Measurements from ENCODE around the gene KSR1.
"Not testable (repeated sequence)": the region's sequence is repeated elsewhere in the genome, so short reads cannot be mapped to it uniquely, and the experiment has no call there.

Gene KSR1

DNA sequence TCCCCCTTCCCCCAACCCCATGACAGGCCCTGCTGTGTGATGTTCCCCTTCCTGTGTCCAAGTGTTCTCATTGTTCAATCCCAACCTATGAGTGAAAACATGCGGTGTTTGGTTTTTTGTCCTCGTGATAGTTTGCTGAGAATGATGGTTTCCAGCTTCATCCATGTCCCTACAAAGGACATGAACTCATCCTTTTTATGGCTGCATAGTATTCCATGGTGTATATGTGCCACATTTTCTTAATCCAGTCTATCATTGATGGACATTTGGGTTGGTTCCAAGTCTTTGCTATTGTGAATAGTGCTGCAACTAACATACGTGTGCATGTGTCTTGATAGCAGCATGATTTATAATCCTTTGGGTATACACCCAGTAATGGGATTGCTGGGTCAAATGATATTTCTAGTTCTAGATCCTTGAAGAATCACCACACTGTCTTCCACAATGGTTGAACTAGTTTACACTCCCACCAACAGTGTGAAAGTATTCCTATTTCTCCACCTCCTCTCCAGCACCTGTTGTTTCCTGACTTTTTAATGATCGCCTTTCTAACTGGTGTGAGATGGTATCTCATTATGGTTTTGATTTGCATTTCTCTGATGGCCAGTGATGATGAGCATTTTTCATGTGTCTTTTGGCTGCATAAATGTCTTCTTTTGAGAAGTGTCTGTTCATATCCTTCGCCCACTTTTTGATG, 28.9 kb upstream of the KSR1 start:
- DNase-seq (ENCODE audit: low read depth), result not testable (repeated sequence)

DNA sequence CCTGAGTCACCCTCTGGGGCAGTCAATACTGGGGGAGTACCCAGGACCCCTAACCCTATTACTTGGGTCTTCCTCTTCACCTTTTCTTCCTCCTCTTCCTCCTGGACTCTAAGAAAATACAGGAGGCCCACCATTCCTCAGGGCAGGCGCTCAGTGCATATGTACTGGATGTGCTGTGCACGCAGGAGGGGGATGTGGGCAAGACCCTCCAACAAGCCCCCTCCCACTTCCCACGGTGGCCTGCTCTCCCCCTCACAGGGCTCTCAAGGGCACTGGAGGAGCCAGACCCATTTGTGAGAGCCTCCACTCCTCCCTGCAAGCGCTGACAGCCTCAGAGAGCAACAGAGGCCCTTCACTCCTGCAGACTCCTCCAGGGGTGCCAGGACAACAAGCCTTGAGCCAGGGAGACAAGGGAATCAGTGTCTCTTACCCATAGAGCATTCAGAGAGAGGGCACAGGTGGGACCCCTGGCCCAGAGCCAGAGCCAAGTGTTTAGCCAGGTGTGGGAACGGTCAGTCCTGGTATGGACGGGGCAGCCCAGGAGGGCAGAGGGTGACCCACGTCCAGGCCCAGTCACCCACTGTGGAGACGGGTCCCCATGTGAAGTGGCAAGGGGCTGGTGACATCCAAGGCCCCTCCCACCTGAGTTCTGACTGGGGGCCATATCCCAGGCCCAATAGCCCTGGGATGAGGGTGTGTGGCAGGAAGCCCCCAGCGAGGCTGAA, 27.3 kb upstream of the KSR1 start:
- no peak for DNase-seq (ENCODE audit: low read depth)

DNA sequence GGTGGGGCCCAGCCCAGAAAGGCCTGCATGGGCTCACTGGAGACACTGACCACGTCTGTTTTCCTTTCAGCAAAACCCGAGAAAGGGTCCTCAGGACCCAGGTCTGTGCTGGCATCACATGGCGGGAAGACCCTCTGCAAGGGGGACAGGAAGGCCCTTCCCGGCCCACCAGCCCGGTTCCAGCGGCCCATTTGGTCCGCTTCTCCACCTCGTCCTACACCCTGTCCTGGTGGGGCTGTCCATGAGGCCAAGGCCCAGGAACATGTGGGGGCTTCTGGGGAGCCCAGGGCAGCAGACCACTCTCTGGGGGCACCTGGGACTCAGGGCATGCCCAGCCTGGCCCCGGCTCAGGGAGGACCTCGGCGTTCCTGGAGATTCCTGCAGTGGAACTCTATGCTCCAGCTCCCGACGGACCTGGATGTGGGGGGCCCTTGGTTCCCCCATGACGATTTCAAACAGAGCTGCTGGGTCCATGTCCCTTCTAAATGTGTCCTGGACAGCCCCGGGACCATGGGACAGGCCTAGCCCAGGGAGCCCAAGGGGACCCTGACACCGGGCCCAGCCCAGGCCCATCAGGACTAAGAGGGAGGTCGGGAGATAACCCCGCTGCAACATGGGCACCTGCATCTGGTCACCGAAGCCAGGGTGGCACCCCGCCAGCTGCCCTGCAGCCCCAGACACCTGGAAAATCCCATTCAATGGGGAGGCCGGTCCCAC, 26.4 kb upstream of the KSR1 start:
- no peak for DNase-seq (ENCODE audit: low read depth)

DNA sequence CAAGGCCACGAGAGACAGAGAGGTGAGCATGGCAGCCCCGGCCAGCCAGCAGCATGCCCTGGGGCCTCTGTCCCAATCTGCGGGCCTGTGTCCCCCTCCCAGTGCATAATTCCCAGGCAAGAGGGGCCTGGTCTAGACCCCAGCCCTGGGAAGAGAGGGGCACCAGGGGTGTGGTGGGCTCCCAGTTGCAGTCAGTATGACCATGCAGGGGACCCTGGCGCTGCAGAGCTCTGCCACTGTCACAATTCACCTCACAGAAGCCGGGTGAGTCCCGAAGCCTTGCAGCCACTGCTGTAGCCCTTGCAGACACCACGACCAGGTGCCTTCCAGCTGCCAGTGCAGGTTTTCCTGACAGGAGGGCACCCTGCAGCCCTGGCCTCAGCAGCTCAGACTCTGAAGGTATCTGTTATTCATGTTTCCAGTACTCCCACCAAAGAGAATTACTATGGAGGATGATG, 25.8 kb upstream of the KSR1 start:
- no peak for DNase-seq (ENCODE audit: low read depth)

DNA sequence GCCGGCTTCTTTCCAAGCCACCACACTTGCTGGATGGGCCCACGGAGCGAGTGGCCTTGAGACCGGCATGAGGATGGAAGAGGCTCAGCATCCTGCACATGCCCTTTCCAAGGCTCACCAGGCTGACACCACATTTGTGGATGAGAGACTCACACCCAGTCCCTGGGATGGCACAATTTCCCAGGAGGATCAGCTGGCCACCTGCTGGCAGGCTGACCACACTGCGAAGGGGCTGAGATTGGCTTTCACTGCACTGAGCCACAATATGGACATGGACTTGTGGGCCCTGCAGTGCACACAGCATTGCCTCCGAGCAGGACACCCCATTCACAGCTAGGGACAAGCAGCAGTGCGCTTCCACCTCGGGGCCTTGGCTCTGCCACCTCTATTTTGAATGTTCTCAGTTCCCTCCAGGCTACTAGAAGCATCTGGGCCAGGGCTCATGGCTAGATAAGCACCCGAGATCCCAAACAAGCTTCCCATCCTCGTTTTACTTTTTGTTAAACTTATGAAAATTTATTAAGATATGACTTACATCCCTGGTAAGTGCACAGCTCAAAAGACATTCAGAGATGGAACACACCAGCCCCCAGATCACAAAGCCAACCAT, 25.3 kb upstream of the KSR1 start:
- no peak for DNase-seq (ENCODE audit: low read depth)

DNA sequence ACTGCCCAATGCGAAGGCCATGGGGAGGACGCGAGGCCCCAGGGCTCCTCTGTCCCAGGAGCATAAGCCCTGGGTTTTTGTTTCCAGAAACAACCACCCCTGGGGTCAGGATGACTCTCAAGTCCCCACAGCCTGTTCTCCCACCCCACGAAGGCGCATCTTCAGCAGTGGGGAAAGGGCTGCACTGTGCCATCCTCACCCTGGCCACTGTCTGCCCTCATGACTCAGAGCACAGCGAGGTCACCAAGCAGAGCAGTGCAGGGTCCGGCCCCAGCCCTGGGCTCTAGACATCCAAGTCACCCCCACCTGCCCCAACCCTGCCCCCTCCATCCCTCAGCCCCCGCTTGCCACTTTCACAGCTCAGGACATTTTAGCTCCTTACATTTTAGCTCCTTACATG, 22.7 kb upstream of the KSR1 start:
- DNase-seq (ENCODE audit: low read depth), result no peak

DNA sequence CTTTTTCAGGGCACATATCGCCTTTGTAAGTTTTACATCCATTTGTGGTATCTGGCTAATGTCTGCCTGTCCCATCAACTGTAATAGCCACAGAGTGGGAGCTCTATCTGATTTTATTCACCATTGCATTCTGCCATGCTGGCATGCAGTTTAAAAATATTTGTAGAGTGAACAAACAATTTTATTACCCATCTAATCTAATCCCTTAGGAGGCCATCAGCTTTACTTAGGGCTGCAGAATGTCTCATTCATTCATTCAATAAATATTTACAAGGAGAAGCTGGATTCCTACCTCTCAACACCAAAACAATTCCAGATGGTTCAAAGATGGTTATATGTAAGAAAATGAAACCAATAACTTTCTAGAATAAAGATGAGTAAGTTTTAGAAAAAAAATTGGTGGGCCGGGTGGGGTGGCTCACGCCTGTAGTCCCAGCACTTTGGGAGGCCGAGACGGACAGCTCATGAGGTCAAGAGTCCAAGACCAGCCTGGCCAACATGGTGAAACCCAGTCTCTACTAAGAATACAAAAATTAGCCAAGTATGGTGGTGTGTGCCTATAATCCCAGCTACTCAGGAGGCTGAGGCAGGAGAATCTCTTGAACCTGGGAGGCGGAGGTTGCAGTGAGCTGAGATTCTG, 20.7 kb upstream of the KSR1 start:
- not testable (repeated sequence) for DNase-seq (ENCODE audit: low read depth)

DNA sequence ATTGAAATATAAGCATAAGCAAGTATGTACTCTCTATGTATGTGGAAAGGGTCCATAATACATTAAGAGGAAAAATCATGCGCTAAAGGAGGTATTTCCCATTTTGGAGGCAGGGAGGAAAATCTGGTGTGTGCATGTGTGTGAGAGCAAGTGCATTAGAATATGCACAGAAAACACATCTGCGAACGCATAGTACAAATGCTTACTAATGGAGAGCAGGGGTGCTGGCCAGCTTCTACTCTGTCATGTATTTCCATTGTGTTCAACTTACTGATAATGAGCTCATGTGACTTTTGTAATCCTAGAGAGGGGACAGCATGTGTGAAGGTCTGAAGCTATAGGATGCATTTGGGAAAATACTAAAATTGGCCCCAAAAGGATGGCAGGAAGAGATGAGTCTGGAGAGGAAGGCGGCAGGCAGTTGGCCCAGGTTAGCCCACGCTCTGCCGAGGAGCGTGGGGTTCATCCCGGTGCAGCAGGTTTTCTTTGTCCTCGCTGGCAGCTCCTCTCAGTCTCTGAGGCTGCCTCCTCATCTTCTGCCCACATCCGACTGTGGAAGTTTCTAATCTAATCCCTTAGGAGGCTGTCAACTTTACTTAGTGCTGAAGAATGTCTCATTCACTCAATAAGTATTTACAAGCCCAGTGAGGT, 17.8 kb upstream of the KSR1 start:
- no peak for DNase-seq (ENCODE audit: low read depth)

DNA sequence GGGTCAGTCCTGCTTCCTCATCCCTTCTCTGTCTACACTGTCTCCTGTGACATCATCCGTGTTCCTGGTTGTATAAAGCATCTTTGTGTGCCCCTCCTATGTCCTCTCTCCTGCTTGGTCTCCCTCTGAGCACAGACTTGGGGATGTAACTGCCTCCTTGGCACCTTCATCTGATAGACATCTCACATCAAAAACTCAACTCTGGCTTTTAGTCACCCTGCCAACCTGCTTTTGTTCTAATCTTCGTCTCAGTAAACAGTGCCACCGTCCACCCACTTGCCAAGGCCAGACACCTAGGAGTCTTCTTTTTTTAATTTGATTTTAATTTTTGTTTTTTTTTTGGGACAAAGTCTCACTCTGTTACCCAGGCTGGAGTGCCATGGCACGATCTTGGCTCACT, 16.9 kb upstream of the KSR1 start:
- DNase-seq (ENCODE audit: low read depth), result no peak

DNA sequence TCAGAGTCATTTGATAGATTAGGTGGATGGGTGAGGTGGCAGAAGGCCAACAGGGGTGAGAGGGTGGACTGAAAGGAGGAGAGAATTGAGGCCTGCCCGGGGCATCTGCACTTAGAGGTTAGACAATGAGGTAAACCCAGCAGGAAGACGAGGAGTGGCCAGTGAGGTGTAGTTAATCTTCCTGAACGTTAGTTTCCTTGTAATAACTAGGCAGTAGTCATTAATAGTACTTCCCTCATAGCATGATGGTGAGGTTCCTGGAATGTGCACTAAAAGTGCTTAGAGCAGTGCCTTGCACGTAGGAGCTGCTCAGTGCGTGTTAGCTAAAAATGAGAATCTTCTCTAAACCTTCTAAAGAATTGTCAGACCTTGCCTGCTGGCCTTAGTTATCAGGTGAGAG, 13.5 kb upstream of the KSR1 start:
- no peak for DNase-seq (ENCODE audit: low read depth)

DNA sequence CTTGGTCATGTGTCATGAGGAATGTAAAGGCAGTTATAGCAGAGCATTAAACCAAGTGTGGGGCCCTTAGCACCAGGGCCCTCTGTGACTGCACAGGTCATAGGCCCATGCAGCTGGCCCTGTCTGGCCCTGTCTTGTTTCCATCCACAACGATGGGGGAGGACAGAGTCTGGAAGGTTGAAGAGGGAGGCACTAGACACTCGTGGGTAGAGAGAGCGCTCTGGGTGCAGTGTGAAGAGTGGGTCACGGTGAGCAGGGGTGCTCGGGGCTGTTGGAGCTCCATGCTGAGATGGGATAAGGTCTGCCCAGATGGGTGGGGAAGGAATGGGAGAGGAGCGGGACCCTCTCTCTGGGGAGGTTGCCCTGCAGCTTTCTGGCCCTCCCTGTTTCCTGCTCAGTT, 12.8 kb upstream of the KSR1 start:
- DNase-seq (ENCODE audit: low read depth), result no peak

DNA sequence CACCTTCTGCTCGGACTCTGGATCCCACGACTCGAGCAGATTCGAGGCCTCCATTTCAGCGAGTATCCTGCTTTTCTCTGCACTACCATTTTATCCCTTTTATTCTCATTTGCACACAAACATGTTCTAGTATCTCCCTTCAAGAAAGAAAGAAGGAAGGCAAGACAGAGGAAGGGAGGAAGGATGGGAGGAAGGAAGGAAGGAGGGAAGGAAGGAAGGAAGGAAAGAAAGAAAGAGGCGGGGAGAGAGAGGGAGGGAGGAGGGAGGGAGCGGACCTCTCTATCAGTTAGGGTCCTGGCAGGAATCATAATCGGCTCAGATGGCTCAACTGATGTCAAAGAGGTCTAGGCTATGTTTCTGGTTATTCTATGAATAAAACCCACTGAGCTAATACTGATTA, 10.3 kb upstream of the KSR1 start:
- DNase-seq (ENCODE audit: low read depth), result no peak

DNA sequence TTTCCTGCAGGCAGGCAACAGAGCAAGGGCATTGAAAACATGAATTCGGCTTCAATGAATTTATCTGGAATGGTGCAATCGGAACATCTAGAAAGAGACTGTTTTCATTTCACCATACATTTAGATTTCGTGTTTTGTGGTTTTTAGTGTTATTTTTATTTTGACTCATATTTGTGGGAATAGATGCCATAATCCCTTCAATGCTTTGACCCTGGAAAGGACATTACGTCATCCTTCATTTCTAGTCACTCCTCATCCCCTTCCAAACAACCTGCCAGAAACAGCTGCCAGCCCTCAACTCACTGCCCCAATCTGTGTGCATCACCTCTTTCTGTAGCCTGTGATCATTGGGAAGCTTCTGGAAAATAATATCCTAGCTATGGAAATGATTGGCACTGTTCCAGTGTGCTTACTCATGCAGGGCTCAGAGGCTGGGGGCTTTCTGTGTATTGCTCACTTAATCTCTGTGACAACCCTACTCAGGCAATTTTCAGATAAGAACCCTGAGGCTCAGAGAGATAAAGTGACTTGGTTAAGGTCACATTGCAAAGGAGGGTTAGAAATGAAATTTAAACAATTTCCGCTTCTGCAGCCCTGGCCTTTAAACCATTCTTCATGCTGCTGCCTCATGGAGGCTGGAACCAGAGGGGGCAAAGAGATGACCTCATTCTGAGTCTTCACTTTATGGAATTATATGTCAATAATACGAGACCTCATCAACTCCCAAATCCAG, 9.5 kb upstream of the KSR1 start:
- no peak for DNase-seq (ENCODE audit: low read depth)

DNA sequence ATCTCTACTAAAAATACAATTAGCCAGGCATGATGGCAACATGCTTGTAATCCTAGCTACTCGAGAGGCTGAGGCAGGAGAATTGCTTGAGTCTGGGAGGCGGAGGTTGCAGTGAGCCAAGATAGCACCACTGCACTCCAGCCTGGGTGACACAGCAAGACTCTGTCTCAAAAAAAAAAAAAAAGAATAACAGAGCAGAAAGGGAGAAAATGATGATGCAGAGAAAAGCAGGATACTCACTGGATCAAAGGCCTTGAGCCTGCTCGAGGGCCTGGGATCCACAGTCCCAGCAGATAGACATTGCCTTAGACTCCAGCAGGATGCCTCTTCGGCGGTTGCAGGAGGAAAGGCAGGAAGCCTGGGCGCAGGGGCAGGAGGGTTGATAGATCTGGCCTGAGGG, 7.7 kb upstream of the KSR1 start:
- not testable (repeated sequence) for DNase-seq (ENCODE audit: low read depth)

DNA sequence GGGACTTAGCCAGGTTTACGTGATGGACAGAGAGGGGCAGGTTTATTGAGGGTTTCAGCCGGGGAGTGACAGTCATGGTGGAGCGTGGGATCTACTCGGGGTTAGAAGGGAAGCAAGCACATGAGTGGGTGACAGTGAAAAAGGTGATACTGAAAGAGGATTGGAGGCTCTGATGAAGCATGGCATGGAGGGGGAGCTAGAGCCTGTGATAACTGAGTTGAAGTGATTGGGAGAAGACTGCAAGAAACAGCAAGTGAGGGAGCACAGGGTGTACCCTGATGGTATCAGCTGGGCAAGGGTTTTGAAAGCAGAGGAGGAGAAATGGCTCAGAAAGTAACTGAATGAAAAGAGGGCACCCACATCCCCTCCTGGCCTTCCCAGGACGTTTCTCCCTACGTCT, 6.7 kb upstream of the KSR1 start:
- no peak for DNase-seq (ENCODE audit: low read depth)

DNA sequence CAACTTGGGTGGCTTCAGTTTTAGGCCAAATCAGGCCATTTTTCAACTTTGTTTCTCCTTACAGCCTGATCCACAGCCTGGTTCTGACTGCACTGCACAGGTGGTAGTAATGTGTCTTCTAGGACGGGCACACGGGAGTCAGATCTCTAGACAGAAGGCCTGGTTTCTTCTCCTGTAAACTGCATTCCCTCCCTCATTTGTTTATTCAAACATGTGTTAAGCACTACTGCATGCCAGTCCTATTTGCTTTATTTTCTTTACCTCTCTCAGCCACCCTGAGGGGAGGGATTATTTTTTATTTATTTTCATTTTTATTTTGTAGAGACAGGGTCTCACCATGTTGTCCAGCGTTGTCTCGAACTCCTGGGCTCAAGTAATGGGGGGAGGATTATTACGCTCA, 6.3 kb upstream of the KSR1 start:
- no peak for DNase-seq (ENCODE audit: low read depth)

DNA sequence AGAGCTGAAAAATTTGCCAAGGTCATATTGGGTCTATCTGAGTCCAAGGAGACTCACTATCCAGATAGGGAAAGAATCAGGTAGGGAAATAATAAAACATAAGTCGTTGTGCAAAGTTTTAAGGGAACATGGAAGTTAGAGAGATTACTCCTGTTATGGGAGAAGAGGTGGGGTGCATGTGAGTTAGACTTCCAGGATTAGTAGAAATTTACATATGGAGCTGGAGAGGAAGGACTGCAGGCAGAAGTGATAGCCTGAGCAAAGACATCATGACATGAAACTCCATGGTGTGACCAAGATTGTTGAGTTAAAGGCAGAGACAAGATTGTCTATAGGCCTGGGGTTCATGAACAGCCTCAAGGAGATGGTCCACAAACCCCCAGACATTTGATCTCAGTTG, 5.8 kb upstream of the KSR1 start:
- DNase-seq (ENCODE audit: low read depth), result no peak

DNA sequence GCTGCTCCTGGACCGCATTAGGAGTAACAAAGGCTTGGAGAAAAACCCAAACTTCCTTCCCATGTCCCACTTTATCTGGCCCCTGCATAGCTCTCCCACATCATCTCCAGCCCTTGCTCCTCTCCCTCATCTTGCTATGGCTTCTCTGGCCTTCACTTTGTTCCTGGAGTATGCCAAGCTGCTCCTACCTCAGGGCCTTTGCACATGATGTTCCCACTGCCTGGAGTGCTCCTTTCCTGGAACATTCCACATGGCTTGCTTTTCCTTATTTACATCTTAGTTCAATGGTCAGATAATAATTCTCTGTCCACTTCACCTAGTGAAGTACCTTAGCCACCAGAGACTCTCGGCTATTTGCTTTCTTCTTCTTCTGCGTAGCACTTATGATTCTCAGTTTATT, 4.3 kb upstream of the KSR1 start:
- no peak for DNase-seq (ENCODE audit: low read depth)

DNA sequence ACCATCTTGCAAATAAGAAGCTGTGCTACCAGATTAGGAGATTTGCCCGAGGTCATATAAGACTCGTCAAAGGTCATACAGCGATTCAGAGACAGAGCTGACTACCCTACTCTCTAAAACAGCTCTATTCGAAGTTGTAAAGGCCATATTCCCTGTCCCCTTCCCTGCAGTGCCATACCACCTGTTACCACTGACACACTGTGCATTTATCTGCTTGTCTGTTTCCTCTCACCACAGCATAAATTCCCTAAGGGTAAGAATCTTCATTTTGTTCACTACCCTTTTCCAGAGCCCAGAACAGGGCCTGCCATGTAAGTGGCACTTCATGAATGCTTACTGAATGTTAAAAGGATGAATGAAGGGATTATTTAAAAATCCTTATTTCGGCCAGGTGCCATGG, 3.4 kb upstream of the KSR1 start:
- no peak for DNase-seq (ENCODE audit: low read depth)

DNA sequence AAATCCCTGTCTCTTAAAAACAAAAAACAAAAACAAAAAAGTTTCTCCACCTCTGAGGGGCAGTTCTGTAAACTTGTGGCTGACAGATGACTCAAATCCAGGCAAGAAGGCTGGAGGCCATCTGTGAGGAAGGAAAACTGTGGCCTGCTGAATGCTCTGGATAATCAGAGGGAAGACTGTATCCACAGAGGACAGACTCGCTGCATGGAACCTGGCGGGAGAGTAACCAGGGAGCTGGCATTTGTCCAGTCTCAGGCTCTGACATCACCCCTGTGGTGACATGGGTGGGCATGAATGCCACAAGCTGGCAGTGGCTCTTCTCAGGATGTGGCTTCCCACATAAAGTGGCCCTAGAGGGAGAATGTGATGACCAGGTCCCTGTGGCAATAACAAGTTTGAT, 2.8 kb upstream of the KSR1 start:
- DNase-seq (ENCODE audit: low read depth), result no peak

DNA sequence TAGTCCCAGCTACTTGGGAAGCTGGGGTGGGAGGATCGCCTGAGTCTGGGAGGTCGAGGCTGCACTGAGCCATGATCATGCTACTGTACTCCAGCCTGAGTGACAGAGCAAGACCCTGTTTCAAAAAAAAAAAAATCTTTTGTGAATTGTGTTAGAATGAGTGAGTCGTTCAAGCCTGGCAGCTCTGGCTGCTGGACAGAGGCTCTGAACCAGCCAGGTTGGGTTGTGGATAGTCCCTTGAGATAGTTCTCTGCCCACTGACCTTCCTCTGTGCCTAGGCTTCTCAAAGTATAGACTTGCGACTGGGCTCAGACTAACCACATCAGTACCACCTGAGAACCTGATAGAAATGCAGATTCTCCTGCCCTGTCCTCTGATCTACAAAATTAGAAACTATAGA, 2.2 kb upstream of the KSR1 start:
- no peak for DNase-seq (ENCODE audit: low read depth)

Data from stimulated activated CD8-positive, alpha-beta memory T cell treated with anti-CD3 and anti-CD28 coated beads, Interleukin-7, amount 100 ng/mL, for 24 hours (primary cell).